Smooth muscle cell (in vitro differentiated cells): ENCODE results near the gene TMEM52B. TPM values are rescaled to one million over a fixed set of nuclear protein-coding genes. Genes with fewer than 3 reads are reported as not detected.

ENCODE experiments used
- DNase-seq: peaks from one replicate; lab custom pipeline; 2025; ENCODE audit not compliant: unreplicated experiment; lab: John Stamatoyannopoulos, UW
- H2AFZ ChIP-seq: fragments of 200-600 bp; sonication (generic); 2 replicates; pipeline ENCODE4 v1.6.0; 2016; ENCODE audit warnings: antibody characterized with exemption, low read depth, mild to moderate bottlenecking
- H3F3A ChIP-seq: fragments of 200-600 bp; sonication (generic); 2 replicates; pipeline ENCODE4 v1.6.0; 2017; ENCODE audit warnings: antibody characterized with exemption, low read depth
- H3K27ac ChIP-seq: fragments of 200-600 bp; sonication (generic); 2 replicates; pipeline ENCODE4 v1.5.1; 2016; ENCODE audit warnings: low read depth, mild to moderate bottlenecking
- H3K27me3 ChIP-seq: fragments of 200-600 bp; sonication (generic); 2 replicates; pipeline ENCODE4 v1.6.1; 2016; ENCODE audit warnings: low read depth, mild to moderate bottlenecking
- H3K36me3 ChIP-seq: fragments of 200-600 bp; sonication (generic); 2 replicates; pipeline ENCODE4 v1.5.1; 2016; ENCODE audit warnings: low read depth
- H3K4me1 ChIP-seq: fragments of 200-600 bp; sonication (generic); 2 replicates; pipeline ENCODE4 v1.5.1; 2016; ENCODE audit warnings: low read depth
- H3K4me2 ChIP-seq: fragments of 200-600 bp; sonication (generic); 2 replicates; pipeline ENCODE4 v1.6.0; 2016; ENCODE audit warnings: mild to moderate bottlenecking
- H3K4me3 ChIP-seq: fragments of 200-600 bp; sonication (generic); 2 replicates; pipeline ENCODE4 v1.5.1; 2016; ENCODE audit warnings: mild to moderate bottlenecking
- H3K79me2 ChIP-seq: fragments of 200-600 bp; sonication (generic); 2 replicates; pipeline ENCODE4 v1.6.0; 2016; ENCODE audit warnings: low read depth, mild to moderate bottlenecking
- H3K9ac ChIP-seq: fragments of 200-600 bp; sonication (generic); 2 replicates; pipeline ENCODE4 v1.6.0; 2016; ENCODE audit warnings: low read depth
- H3K9me3 ChIP-seq: fragments of 200-600 bp; sonication (generic); replicated peaks from 2 replicates; pipeline ENCODE4 v1.5.1; 2016; ENCODE audit warnings: low read depth
- H4K20me1 ChIP-seq: fragments of 200-600 bp; sonication (generic); 2 replicates; pipeline ENCODE4 v1.6.0; 2016; ENCODE audit warnings: low read depth
- WGBS: methylation state at CpG from one replicate; pipeline ENCODE4 v1.1.7; 2016; ENCODE audit warnings: low lambda C conversion rate; 5-methylcytosine and 5-hydroxymethylcytosine counted together
- polyA plus RNA-seq: library from polyadenylated mRNA; unstranded; fragments of >200 nt; fragmentation: Nextera tagmentation; extraction: Ambion mirVana; gene quantifications from 2 replicates; pipeline ENCODE4 v1.2.1, GENCODE V29; 2016
- total RNA-seq: library from RNA; depleted of rRNA; stranded (reverse); fragments of >200 nt; gene quantifications from 2 replicates; pipeline ENCODE4 v1.2.3, GENCODE V29; 2014
- TF ChIP-seq, protein P1 (sequence below): fragments of 200-600 bp; sonication (generic); IDR thresholded peaks from 2 replicates; pipeline ENCODE4 v1.5.1; 2017; ENCODE audit warnings: borderline replicate concordance, mild to moderate bottlenecking, antibody characterized with exemption; ENCODE audit not compliant: insufficient read depth, poor library complexity, severe bottlenecking

TMEM52B gene
- total and polyA plus RNA-seq, 2 experiments from 2014 or later = 0.77 to 2.0 TPM

DNA sequence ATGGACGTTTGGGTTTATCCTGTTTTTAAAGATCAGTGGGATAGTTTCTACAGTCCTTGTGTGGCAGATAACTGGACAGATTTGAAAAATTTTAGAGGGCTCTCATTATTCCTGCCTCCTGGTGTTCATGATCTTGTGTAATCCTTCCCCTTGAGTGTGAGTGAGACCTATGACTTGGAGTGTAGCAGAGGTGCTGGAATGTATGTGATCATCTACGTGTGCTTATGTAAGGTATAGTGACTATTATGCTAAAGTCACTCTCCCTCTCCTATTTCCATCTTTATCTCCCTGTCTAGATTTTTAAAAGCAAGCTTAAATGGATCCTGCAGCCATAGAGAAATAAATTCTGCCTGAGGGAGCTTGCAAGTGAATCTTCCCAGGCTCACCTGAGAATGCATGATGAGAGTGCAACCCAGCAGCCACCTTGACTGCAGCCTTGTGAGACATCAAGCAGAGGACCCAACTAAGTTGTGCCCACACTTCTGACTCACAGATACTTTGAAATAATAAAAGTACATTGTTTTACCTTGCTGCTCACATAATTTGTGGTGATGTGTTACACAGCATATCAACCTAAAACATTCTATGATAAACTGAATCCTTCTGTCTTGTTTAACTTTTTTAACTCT lies 3.7 kb upstream of the TMEM52B start:
- Histone ChIP-seq H3K36me3 (no peaks in the 10 kb centered on the region), H4K20me1 (no peaks in the 10 kb centered on the region), H3K4me1 (peaks cover 8% of the 10 kb centered on the region), H3K4me3 (no peak overlapping the region), H3F3A (peaks cover 4% of the 10 kb centered on the region), H3K9me3 (no peaks in the 10 kb centered on the region), H2AFZ (no peak overlapping the region), H3K27me3 (no peaks in the 10 kb centered on the region), H3K9ac (no peak overlapping the region), H3K79me2 (no peaks in the 10 kb centered on the region), H3K27ac (peak overlapping the region; percentile 64), H3K4me2 (no peak overlapping the region)
- no peak for DNase-seq
- TF ChIP-seq, protein P1, sequence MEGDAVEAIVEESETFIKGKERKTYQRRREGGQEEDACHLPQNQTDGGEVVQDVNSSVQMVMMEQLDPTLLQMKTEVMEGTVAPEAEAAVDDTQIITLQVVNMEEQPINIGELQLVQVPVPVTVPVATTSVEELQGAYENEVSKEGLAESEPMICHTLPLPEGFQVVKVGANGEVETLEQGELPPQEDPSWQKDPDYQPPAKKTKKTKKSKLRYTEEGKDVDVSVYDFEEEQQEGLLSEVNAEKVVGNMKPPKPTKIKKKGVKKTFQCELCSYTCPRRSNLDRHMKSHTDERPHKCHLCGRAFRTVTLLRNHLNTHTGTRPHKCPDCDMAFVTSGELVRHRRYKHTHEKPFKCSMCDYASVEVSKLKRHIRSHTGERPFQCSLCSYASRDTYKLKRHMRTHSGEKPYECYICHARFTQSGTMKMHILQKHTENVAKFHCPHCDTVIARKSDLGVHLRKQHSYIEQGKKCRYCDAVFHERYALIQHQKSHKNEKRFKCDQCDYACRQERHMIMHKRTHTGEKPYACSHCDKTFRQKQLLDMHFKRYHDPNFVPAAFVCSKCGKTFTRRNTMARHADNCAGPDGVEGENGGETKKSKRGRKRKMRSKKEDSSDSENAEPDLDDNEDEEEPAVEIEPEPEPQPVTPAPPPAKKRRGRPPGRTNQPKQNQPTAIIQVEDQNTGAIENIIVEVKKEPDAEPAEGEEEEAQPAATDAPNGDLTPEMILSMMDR = no peak
- 84% methylated on average over 2 of the region's 2 CpGs for WGBS

- WGBS = 66% methylated on average over 5 of the region's 5 CpGs
Observed at GRCh38 chr12:10175846-10176636, 2.8 kb upstream of the TMEM52B start.

GRCh38 chr12:10179776-10180181 lies 947 bp downstream of the TMEM52B start:
- peaks cover 15% of the 10 kb centered on the region for H3K4me1 ChIP-seq
- peak overlapping the region; percentile 53 for H3K27ac ChIP-seq
- H3K4me3 ChIP-seq = no peak overlapping the region
- H3K4me2 ChIP-seq = peak overlapping the region; percentile 46
- no peaks in the 10 kb centered on the region for H3K79me2 ChIP-seq
- H4K20me1 ChIP-seq = no peaks in the 10 kb centered on the region
- peak overlapping the region; percentile 52 for H2AFZ ChIP-seq
- H3K36me3 ChIP-seq = no peaks in the 10 kb centered on the region
- TF ChIP-seq, protein P1 = no peak
- no peaks in the 10 kb centered on the region for H3K27me3 ChIP-seq
- 34% methylated on average over 5 of the region's 5 CpGs for WGBS
- DNase-seq = no peak
- no peak overlapping the region for H3K9ac ChIP-seq
- H3K9me3 ChIP-seq = no peaks in the 10 kb centered on the region
- H3F3A ChIP-seq = peaks cover 9% of the 10 kb centered on the region

More at GRCh38 chr12:10175846-10176636, 2.8 kb upstream of the TMEM52B start:
- no peak for DNase-seq
- H3K9ac ChIP-seq = no peak overlapping the region
- H3K4me2 ChIP-seq = no peak overlapping the region
- no peaks in the 10 kb centered on the region for H4K20me1 ChIP-seq
- H3K36me3 ChIP-seq = no peaks in the 10 kb centered on the region
- no peaks in the 10 kb centered on the region for H3K79me2 ChIP-seq
- H3F3A ChIP-seq = peaks cover 4% of the 10 kb centered on the region
- TF ChIP-seq, protein P1 = no peak
- H3K4me1 ChIP-seq = peaks cover 8% of the 10 kb centered on the region
- H3K27ac ChIP-seq = peak overlapping the region; percentile 64
- no peak overlapping the region for H3K4me3 ChIP-seq
- no peaks in the 10 kb centered on the region for H3K27me3 ChIP-seq
- no peaks in the 10 kb centered on the region for H3K9me3 ChIP-seq
- no peak overlapping the region for H2AFZ ChIP-seq
